ENCODE data around the gene RASGRF2.

DNA sequence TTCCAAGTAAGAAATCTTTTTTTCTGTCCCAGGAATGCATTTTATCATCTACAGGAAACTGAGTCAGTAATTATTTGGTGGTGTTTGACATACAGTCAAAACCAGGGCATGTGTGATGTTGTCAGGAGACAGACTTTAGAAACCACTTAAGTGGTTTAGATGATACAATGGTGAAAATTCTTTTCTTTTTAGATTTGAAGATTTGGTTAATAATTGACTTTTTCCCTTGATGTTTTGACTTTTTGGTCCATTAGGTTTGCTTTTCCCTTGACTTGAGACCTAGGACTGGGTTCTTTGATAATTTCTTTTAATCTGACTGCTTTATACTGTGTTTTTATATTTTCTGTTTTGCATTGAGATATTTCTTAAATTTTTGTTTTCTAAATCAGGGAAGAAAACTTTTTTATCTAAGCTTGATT, 85.2 kb downstream of the RASGRF2 start:
- TF ChIP-seq POLR2AphosphoS5 (IDR thresholded peaks at IDR 0.05; ENCODE audit: borderline replicate concordance, low read depth, low read length): no peak
- no peak for TF ChIP-seq EZH2 (IDR thresholded peaks at IDR 0.05)
- TF ChIP-seq FOXP2 (optimal IDR thresholded peaks at IDR 0.05; ENCODE audit: control extremely low read depth, extremely low read length, insufficient read depth): no peak
